Stimulated activated CD8-positive, alpha-beta memory T cell treated with anti-CD3 and anti-CD28 coated beads, Interleukin-12 subunit alpha, Interleukin-12 subunit beta, amount 100 ng/mL, for 4 hours (primary cell): Measurements from ENCODE around the gene NUBP2.

Experiments
- DNase-seq: peaks from one replicate; pipeline ENCODE4 v3.0.0-alpha.2; 2020; ENCODE audit warnings: low read depth

NUBP2 gene

GRCh38 chr16:1772362-1772907, 10.3 kb upstream of the NUBP2 start, which contains the start of gene EME2:
Gene EME2, plus strand, starts transcription at chr16:1772810. Its CDS starts 418 bp downstream, at chr16:1773228.
- DNase-seq, result no peak

GRCh38 chr16:1772908-1773702, 9.7 kb upstream of the NUBP2 start, which contains the start of gene MRPS34:
Gene MRPS34, minus strand, starts transcription at chr16:1773134. Its CDS starts 15 bp downstream, at chr16:1773119.
- peak; percentile 63 for DNase-seq

GRCh38 chr16:1773703-1774447, 8.9 kb upstream of the NUBP2 start:
- no peak for DNase-seq

GRCh38 chr16:1774448-1774780, 8.3 kb upstream of the NUBP2 start:
- DNase-seq, result no peak

- no peak for DNase-seq
Measured at GRCh38 chr16:1775006-1775845, 7.5 kb upstream of the NUBP2 start.

- DNase-seq, result no peak
Measured at GRCh38 chr16:1775846-1776671, 6.7 kb upstream of the NUBP2 start.

GRCh38 chr16:1776672-1776955, 6.1 kb upstream of the NUBP2 start:
- DNase-seq, result no peak

- no peak for DNase-seq
Measured at GRCh38 chr16:1776991-1777374, 5.8 kb upstream of the NUBP2 start.

GRCh38 chr16:1777375-1778199, 5.2 kb upstream of the NUBP2 start:
- no peak for DNase-seq

- no peak for DNase-seq
Measured at GRCh38 chr16:1778200-1779179, 4.3 kb upstream of the NUBP2 start.

- DNase-seq, result no peak
Measured at GRCh38 chr16:1779234-1779701, 3.5 kb upstream of the NUBP2 start.

- no peak for DNase-seq
Measured at GRCh38 chr16:1779741-1780676, 2.8 kb upstream of the NUBP2 start.

- DNase-seq, result no peak
Measured at GRCh38 chr16:1780677-1781072, 2.1 kb upstream of the NUBP2 start.

GRCh38 chr16:1781254-1781653, 1.5 kb upstream of the NUBP2 start:
- no peak for DNase-seq

GRCh38 chr16:1781758-1782407, 877 bp upstream of the NUBP2 start:
- DNase-seq, result no peak

- DNase-seq, result no peak
Measured at GRCh38 chr16:1784977-1785845, 2.5 kb downstream of the NUBP2 start.

- no peak for DNase-seq
Measured at GRCh38 chr16:1785846-1786170, 3.0 kb downstream of the NUBP2 start.
